Muscle layer of colon (tissue), 2 donors: ENCODE measurements around the gene THBS2.
"Not testable (repeated sequence)": the region's sequence is repeated elsewhere in the genome, so short reads cannot be mapped to it uniquely, and the experiment has no call there.

Source experiments
- H3K27ac ChIP-seq: one replicate; pipeline ENCODE4 v1.7.0; 2013; ENCODE audit warnings: low read depth, mild to moderate bottlenecking, low read length, moderate library complexity
- H3K27me3 ChIP-seq, 2 donors: one replicate each; pipeline ENCODE4 v1.7.0; 2013; ENCODE audit warnings: low read length in 2 of 2, mild to moderate bottlenecking in 2 of 2; ENCODE audit not compliant: insufficient read depth in 2 of 2, control insufficient read depth in 1 of 2
- H3K36me3 ChIP-seq: one replicate; pipeline ENCODE4 v1.7.0; 2013; ENCODE audit warnings: mild to moderate bottlenecking, low read length; ENCODE audit not compliant: insufficient read depth
- H3K4me1 ChIP-seq: one replicate; pipeline ENCODE4 v1.7.0; 2013; ENCODE audit warnings: mild to moderate bottlenecking, low read length; ENCODE audit not compliant: insufficient read depth
- H3K4me3 ChIP-seq, 2 donors: one replicate each; pipeline ENCODE4 v1.7.0; 2013; ENCODE audit warnings: low read length in 2 of 2, low read depth in 1 of 2, mild to moderate bottlenecking in 1 of 2, moderate library complexity in 1 of 2
- H3K9ac ChIP-seq: one replicate; pipeline ENCODE4 v1.7.0; 2013; ENCODE audit warnings: low read length
- H3K9me3 ChIP-seq: one replicate; pipeline ENCODE4 v1.7.0; 2013; ENCODE audit warnings: mild to moderate bottlenecking, low read length
- donor health status: abdominal sarcoma.
- donor health status: Adenocarcinoma of cecum.

The THBS2 gene

GRCh38 chr6:169271158-169271876, 17.7 kb upstream of the THBS2 start:
- Histone ChIP-seq H3K36me3 (no peaks in the 10 kb centered on the region), H3K4me1 (peaks cover 5% of the 10 kb centered on the region), H3K9me3 (no peaks in the 10 kb centered on the region), H3K4me3 (no peak overlapping the region), H3K9ac (no peak overlapping the region), H3K27ac (no peak overlapping the region), H3K27me3 (no peaks in the 10 kb centered on the region)

GRCh38 chr6:169270077-169270380, 16.4 kb upstream of the THBS2 start:
- H3K9ac ChIP-seq, H3K4me1 ChIP-seq, H3K36me3 ChIP-seq, H3K9me3 ChIP-seq, H3K27ac ChIP-seq, H3K27me3 ChIP-seq, H3K4me3 ChIP-seq: not testable (repeated sequence)

- no peaks in the 10 kb centered on the region for H3K27me3 ChIP-seq
- H3K4me3 ChIP-seq = no peak overlapping the region
- no peak overlapping the region for H3K9ac ChIP-seq
- no peak overlapping the region for H3K27ac ChIP-seq
- peaks cover 5% of the 10 kb centered on the region for H3K4me1 ChIP-seq
- H3K36me3 ChIP-seq = no peaks in the 10 kb centered on the region
- H3K9me3 ChIP-seq = no peaks in the 10 kb centered on the region
Observed at GRCh38 chr6:169269180-169270076, 15.8 kb upstream of the THBS2 start.

GRCh38 chr6:169268276-169268675, 14.6 kb upstream of the THBS2 start:
- Histone ChIP-seq H3K27me3 (no peaks in the 10 kb centered on the region), H3K9me3 (no peaks in the 10 kb centered on the region), H3K9ac (no peak overlapping the region), H3K27ac (no peak overlapping the region), H3K4me3 (no peak overlapping the region), H3K36me3 (no peaks in the 10 kb centered on the region), H3K4me1 (peaks cover 16% of the 10 kb centered on the region)

- peaks cover 16% of the 10 kb centered on the region for H3K4me1 ChIP-seq
Observed at GRCh38 chr6:169266746-169267591, 13.3 kb upstream of the THBS2 start.

GRCh38 chr6:169266261-169266660, 12.6 kb upstream of the THBS2 start:
- H3K4me1 ChIP-seq = peaks cover 16% of the 10 kb centered on the region
- H3K9ac ChIP-seq = no peak overlapping the region
- no peak overlapping the region for H3K4me3 ChIP-seq
- no peaks in the 10 kb centered on the region for H3K36me3 ChIP-seq
- no peak overlapping the region for H3K27ac ChIP-seq
- no peaks in the 10 kb centered on the region for H3K9me3 ChIP-seq
- H3K27me3 ChIP-seq = no peaks in the 10 kb centered on the region

More at GRCh38 chr6:169266746-169267591, 13.3 kb upstream of the THBS2 start:
- no peak overlapping the region for H3K27ac ChIP-seq
- no peak overlapping the region for H3K9ac ChIP-seq
- H3K27me3 ChIP-seq = no peaks in the 10 kb centered on the region
- H3K36me3 ChIP-seq = no peaks in the 10 kb centered on the region
- no peak overlapping the region for H3K4me3 ChIP-seq
- H3K9me3 ChIP-seq = no peaks in the 10 kb centered on the region

- Histone ChIP-seq H3K27ac (no peak overlapping the region), H3K36me3 (no peaks in the 10 kb centered on the region), H3K27me3 (no peaks in the 10 kb centered on the region), H3K9me3 (no peaks in the 10 kb centered on the region), H3K4me1 (peaks cover 16% of the 10 kb centered on the region), H3K9ac (no peak overlapping the region), H3K4me3 (no peak overlapping the region)
Observed at GRCh38 chr6:169265486-169266131, 12.0 kb upstream of the THBS2 start.

GRCh38 chr6:169263836-169264608, 10.4 kb upstream of the THBS2 start:
- Histone ChIP-seq H3K27me3 (no peaks in the 10 kb centered on the region), H3K9ac (no peak overlapping the region), H3K27ac (no peak overlapping the region), H3K36me3 (no peaks in the 10 kb centered on the region), H3K4me1 (peaks cover 14% of the 10 kb centered on the region), H3K4me3 (no peak overlapping the region), H3K9me3 (no peaks in the 10 kb centered on the region)

GRCh38 chr6:169263374-169263773, 9.7 kb upstream of the THBS2 start:
- H3K27me3 ChIP-seq = no peaks in the 10 kb centered on the region
- H3K9ac ChIP-seq = no peak overlapping the region
- no peaks in the 10 kb centered on the region for H3K36me3 ChIP-seq
- H3K4me3 ChIP-seq = no peak overlapping the region
- H3K4me1 ChIP-seq = peaks cover 11% of the 10 kb centered on the region
- H3K9me3 ChIP-seq = no peaks in the 10 kb centered on the region
- no peak overlapping the region for H3K27ac ChIP-seq

GRCh38 chr6:169262602-169263001, 9.0 kb upstream of the THBS2 start:
- H3K9ac ChIP-seq, H3K27ac ChIP-seq, H3K36me3 ChIP-seq, H3K4me3 ChIP-seq, H3K27me3 ChIP-seq, H3K9me3 ChIP-seq: not testable (repeated sequence)
- H3K4me1 ChIP-seq = peaks cover 11% of the 10 kb centered on the region
